NCI-H2029 treated with DMSO at 0.1 percent for 48 hours (cell line): Measurements from ENCODE around the gene CDKAL1.

Experiments
- DNase-seq: peaks from one replicate; lab custom pipeline; 2025; lab: John Stamatoyannopoulos, UW

CDKAL1 gene

GRCh38 chr6:21141616-21142303 lies 607.5 kb downstream of the CDKAL1 start:
- DNase-seq, result no peak

- no peak for DNase-seq
Observed at GRCh38 chr6:21142741-21143140, 608.5 kb downstream of the CDKAL1 start.

GRCh38 chr6:21143645-21144044 lies 609.4 kb downstream of the CDKAL1 start:
- DNase-seq, result no peak

- DNase-seq, result no peak
Observed at GRCh38 chr6:21144928-21145327, 610.7 kb downstream of the CDKAL1 start.

- no peak for DNase-seq
Observed at GRCh38 chr6:21147995-21148394, 613.7 kb downstream of the CDKAL1 start.

- no peak for DNase-seq
Observed at GRCh38 chr6:21149470-21149869, 615.2 kb downstream of the CDKAL1 start.

- no peak for DNase-seq
Observed at GRCh38 chr6:21150667-21151066, 616.4 kb downstream of the CDKAL1 start.

- DNase-seq, result no peak
Observed at GRCh38 chr6:21151119-21151518, 616.9 kb downstream of the CDKAL1 start.

- no peak for DNase-seq
Observed at GRCh38 chr6:21151530-21151929, 617.3 kb downstream of the CDKAL1 start.

- no peak for DNase-seq
Observed at GRCh38 chr6:21157186-21157929, 623.1 kb downstream of the CDKAL1 start.

- no peak for DNase-seq
Observed at GRCh38 chr6:21158149-21158548, 623.9 kb downstream of the CDKAL1 start.

GRCh38 chr6:21158873-21159272 lies 624.6 kb downstream of the CDKAL1 start:
- DNase-seq, result no peak

- no peak for DNase-seq
Observed at GRCh38 chr6:21159465-21159864, 625.2 kb downstream of the CDKAL1 start.

- no peak for DNase-seq
Observed at GRCh38 chr6:21161707-21162106, 627.5 kb downstream of the CDKAL1 start.

GRCh38 chr6:21163110-21163837 lies 629.0 kb downstream of the CDKAL1 start:
- DNase-seq, result no peak

- no peak for DNase-seq
Observed at GRCh38 chr6:21163838-21164180, 629.6 kb downstream of the CDKAL1 start.

- DNase-seq, result no peak
Observed at GRCh38 chr6:21164768-21165326, 630.6 kb downstream of the CDKAL1 start.

GRCh38 chr6:21166754-21167153 lies 632.5 kb downstream of the CDKAL1 start:
- DNase-seq, result no peak

GRCh38 chr6:21167790-21168189 lies 633.5 kb downstream of the CDKAL1 start:
- no peak for DNase-seq

- no peak for DNase-seq
Observed at GRCh38 chr6:21171801-21172200, 637.5 kb downstream of the CDKAL1 start.

- DNase-seq, result no peak
Observed at GRCh38 chr6:21173031-21173430, 638.8 kb downstream of the CDKAL1 start.

GRCh38 chr6:21173678-21174077 lies 639.4 kb downstream of the CDKAL1 start:
- no peak for DNase-seq

- no peak for DNase-seq
Observed at GRCh38 chr6:21176197-21176596, 641.9 kb downstream of the CDKAL1 start.
